GM19351 (cell line): ENCODE measurements around the gene NKPD1.

Experiments
- ATAC-seq: cut with Tn5 transposase; IDR thresholded peaks from one replicate; pipeline ENCODE4 v1.9.1; 2021; ENCODE audit warnings: mild to moderate bottlenecking, moderate library complexity; ENCODE audit not compliant: unreplicated experiment

NKPD1 gene

GRCh38 chr19:45175515-45176345 is 14.9 kb upstream of the NKPD1 start:
- no peak for ATAC-seq

- no peak for ATAC-seq
Measured at GRCh38 chr19:45173816-45174215, 13.0 kb upstream of the NKPD1 start.

- no peak for ATAC-seq
Measured at GRCh38 chr19:45172611-45173208, 11.9 kb upstream of the NKPD1 start.

- no peak for ATAC-seq
Measured at GRCh38 chr19:45172173-45172572, 11.4 kb upstream of the NKPD1 start.

- no peak for ATAC-seq
Measured at GRCh38 chr19:45171211-45171623, 10.4 kb upstream of the NKPD1 start.

GRCh38 chr19:45170146-45171106 is 9.6 kb upstream of the NKPD1 start:
- no peak for ATAC-seq

- no peak for ATAC-seq
Measured at GRCh38 chr19:45169602-45170001, 8.8 kb upstream of the NKPD1 start.

- no peak for ATAC-seq
Measured at GRCh38 chr19:45168767-45169351, 8.1 kb upstream of the NKPD1 start.

GRCh38 chr19:45166723-45167252 is 6.0 kb upstream of the NKPD1 start:
- ATAC-seq, result no peak

- peak; percentile 65 for ATAC-seq
Measured at GRCh38 chr19:45164577-45165335, 4.0 kb upstream of the NKPD1 start.

- ATAC-seq, result no peak
Measured at GRCh38 chr19:45163751-45164460, 3.1 kb upstream of the NKPD1 start.

GRCh38 chr19:45163156-45163555 is 2.4 kb upstream of the NKPD1 start:
- no peak for ATAC-seq

- ATAC-seq, result no peak
Measured at GRCh38 chr19:45162608-45163143, 1.9 kb upstream of the NKPD1 start.

- ATAC-seq, result no peak
Measured at GRCh38 chr19:45161738-45162607, 1.2 kb upstream of the NKPD1 start.

GRCh38 chr19:45159971-45160324 is 834 bp downstream of the NKPD1 start:
- ATAC-seq, result no peak

- no peak for ATAC-seq
Measured at GRCh38 chr19:45159210-45159970, 1.4 kb downstream of the NKPD1 start.

GRCh38 chr19:45158503-45159209 is 2.1 kb downstream of the NKPD1 start:
- ATAC-seq, result no peak
